Spleen (tissue), 7 donors: Measurements from ENCODE around the gene TNFRSF25.
A peak's percentile ranks its signal among the peaks of the same experiment; 100 is the strongest.

Source experiments
- CTCF ChIP-seq, 11 experiments: fragments of 200-600 bp in 7 of 11; fragments of 450-650 bp in 4 of 11; sonication (generic) in 4 of 11; IDR thresholded peaks in 8 of 11; conservative IDR thresholded peaks in 3 of 11; 1 replicate in 7 of 11; 2 replicates in 4 of 11; pipeline versions ENCODE4 v1.4.0 to v1.8.0; 2016 to 2021; ENCODE audit warnings: antibody characterized with exemption in 11 of 11, inconsistent platforms in 4 of 11, mild to moderate bottlenecking in 1 of 11
- POLR2A ChIP-seq, 3 donors: fragments of 450-650 bp; IDR thresholded peaks; one replicate each; pipeline ENCODE4 v1.5.1; 2017; ENCODE audit warnings: antibody characterized with exemption in 3 of 3, mild to moderate bottlenecking in 1 of 3
- POLR2AphosphoS5 ChIP-seq, 3 donors: sonication (generic); formaldehyde crosslinking; IDR thresholded peaks; one replicate each; pipeline ENCODE4 v1.5.1; 2017; ENCODE audit warnings: antibody characterized with exemption in 3 of 3
- donor health status: DM: no; HTN: no; CAD: no; lungs with moderate emphysema.
- donor health status: DM: no; HTN: no; CAD: no.
- donor health status: DM: no; HTN: no; CAD: no.

DNA sequence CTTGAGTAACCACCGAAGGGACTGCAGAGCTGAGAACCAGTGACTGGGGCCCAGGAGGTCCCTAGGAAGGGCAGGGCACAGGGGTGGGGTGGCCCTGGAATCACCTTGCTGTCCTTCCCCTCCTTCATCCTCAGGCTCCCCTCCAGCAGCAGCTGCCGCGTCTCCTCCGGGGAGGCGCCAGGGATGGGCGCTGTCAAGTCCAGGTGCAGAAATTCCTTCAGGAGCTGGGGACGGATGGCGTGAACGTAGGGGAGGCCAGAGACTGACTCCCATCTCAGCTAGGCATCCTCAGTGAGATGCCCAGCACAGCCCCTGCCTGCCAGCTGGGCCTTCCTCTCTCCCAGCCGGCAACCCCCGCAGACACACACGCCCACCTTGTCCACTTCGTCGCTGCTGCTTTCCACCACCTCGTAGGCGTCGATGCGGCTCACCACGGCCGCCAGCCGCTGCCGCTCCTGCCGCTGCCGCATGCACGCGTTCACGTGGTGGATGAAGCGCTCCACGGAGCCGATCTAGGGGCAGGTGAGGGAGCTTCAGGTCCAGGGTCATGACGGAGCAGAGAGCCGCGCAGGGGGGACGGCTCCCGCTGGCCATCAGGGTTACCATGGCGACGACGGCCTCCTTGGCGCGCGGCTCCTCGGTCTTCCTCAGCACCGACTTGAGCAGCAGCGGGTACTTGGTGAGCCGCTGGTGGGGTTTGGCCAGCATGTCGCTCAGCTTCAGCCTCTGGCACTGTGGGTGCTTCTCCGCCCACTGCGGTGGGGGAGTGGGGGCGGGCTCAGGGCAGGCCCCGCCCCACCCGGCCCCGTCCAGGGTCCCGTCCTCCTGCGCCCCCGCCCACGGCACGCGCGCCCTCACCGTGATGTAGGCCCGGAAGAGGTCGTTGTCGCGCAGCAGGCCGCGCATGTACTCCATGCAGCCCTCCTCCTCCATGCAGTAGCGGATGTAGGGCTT, 4.4 kb upstream of the TNFRSF25 start:
- no peak for TF ChIP-seq CTCF (IDR thresholded peaks at IDR 0.05 in 8 of 11, conservative IDR thresholded peaks at IDR 0.05 in 3 of 11)
- no peak for TF ChIP-seq POLR2A (IDR thresholded peaks at IDR 0.05)
- peak in 1 of 3 donors; percentile 43 for TF ChIP-seq POLR2AphosphoS5 (IDR thresholded peaks at IDR 0.05)
